HG03097 (cell line): ENCODE results near the gene EMX1.

ENCODE experiments used
- ATAC-seq: cut with Tn5 transposase; IDR thresholded peaks from one replicate; pipeline ENCODE4 v1.9.1; 2021; ENCODE audit not compliant: unreplicated experiment, low FRiP score

Gene EMX1

GRCh38 chr2:72923833-72924352 is 6.6 kb downstream of the EMX1 start:
- ATAC-seq = no peak

GRCh38 chr2:72924353-72925240 is 7.3 kb downstream of the EMX1 start:
- no peak for ATAC-seq

GRCh38 chr2:72925328-72925943 is 8.1 kb downstream of the EMX1 start:
- ATAC-seq = no peak

- ATAC-seq = no peak
Observed at GRCh38 chr2:72926368-72926767, 9.0 kb downstream of the EMX1 start.

GRCh38 chr2:72926811-72927465 is 9.6 kb downstream of the EMX1 start:
- ATAC-seq = no peak

GRCh38 chr2:72927619-72928550 is 10.6 kb downstream of the EMX1 start:
- ATAC-seq = no peak

- no peak for ATAC-seq
Observed at GRCh38 chr2:72929010-72929409, 11.7 kb downstream of the EMX1 start.

- no peak for ATAC-seq
Observed at GRCh38 chr2:72931280-72931910, 14.1 kb downstream of the EMX1 start.

- no peak for ATAC-seq
Observed at GRCh38 chr2:72932045-72932740, 14.9 kb downstream of the EMX1 start.

GRCh38 chr2:72932805-72933204 is 15.5 kb downstream of the EMX1 start:
- ATAC-seq = no peak

GRCh38 chr2:72933207-72933606 is 15.9 kb downstream of the EMX1 start:
- no peak for ATAC-seq

GRCh38 chr2:72933646-72934151 is 16.4 kb downstream of the EMX1 start:
- ATAC-seq = no peak

- no peak for ATAC-seq
Observed at GRCh38 chr2:72934683-72935610, 17.6 kb downstream of the EMX1 start.

- ATAC-seq = no peak
Observed at GRCh38 chr2:72935611-72935957, 18.3 kb downstream of the EMX1 start.

- ATAC-seq = no peak
Observed at GRCh38 chr2:72936660-72937355, 19.5 kb downstream of the EMX1 start.

- ATAC-seq = no peak
Observed at GRCh38 chr2:72937356-72937669, 20.0 kb downstream of the EMX1 start.

- ATAC-seq = no peak
Observed at GRCh38 chr2:72938455-72938854, 21.1 kb downstream of the EMX1 start.

- no peak for ATAC-seq
Observed at GRCh38 chr2:72940361-72940760, 23.0 kb downstream of the EMX1 start.
